Measurements from ENCODE around the gene FAAH. TPM values are rescaled to one million over a fixed set of nuclear protein-coding genes. Genes with fewer than 3 reads are reported as not detected.

The FAAH gene
- total RNA-seq, 1 experiment from 2014 or later, result 25.9 TPM

- POLR2A ChIA-PET, result no interaction called here
- DNase-seq (ENCODE audit: low read depth, low spot score) (no peak), ATAC-seq (no peak)
- Histone ChIP-seq H3K9me3 (ENCODE audit: control insufficient read depth, insufficient read depth, low read depth, low read length) (no peaks in the 10 kb centered on the region), H3K36me3 (ENCODE audit: control insufficient read depth, insufficient read depth, low read length) (no peaks in the 10 kb centered on the region), H3K4me3 (ENCODE audit: low read depth in 2 of 2, low read length in 2 of 2) (no peak overlapping the region), H3K27me3 (ENCODE audit: control insufficient read depth, insufficient read depth, low read length) (no peaks in the 10 kb centered on the region), H3K4me1 (ENCODE audit: control insufficient read depth, insufficient read depth, low read length) (no peaks in the 10 kb centered on the region), H3K27ac (ENCODE audit: low read length) (no peak overlapping the region)
- in situ Hi-C loops (cut with HindIII; ENCODE audit: low pct_unique_long_range_greater_than_20kb, low sequenced_read_pairs), result no loop called here
- TF ChIP-seq SIN3A (IDR thresholded peaks at IDR 0.05; ENCODE audit: borderline replicate concordance, insufficient read depth, low read depth, low read length), result no peak
- no peak for TF ChIP-seq TCF7L2 (IDR thresholded peaks at IDR 0.05; ENCODE audit: low read depth, low read length)
- TF ChIP-seq REST (IDR thresholded peaks at IDR 0.05; ENCODE audit: insufficient read depth in 1 of 2, low read depth in 2 of 2, low read length in 1 of 2), result no peak
- TF ChIP-seq POLR2AphosphoS5 (IDR thresholded peaks at IDR 0.05; ENCODE audit: low read depth, low read length), result no peak
- TF ChIP-seq CTCF (IDR thresholded peaks at IDR 0.05), result no peak
- intact Hi-C loops (cut with micrococcal nuclease; ENCODE audit: unreplicated experiment), result no loop called here
- CTCF ChIA-PET, result interaction anchor here (0.6 to 0.9 kb wide), 2 partner anchors 11 to 20 kb away, joined by 3 to 5 read pairs; no protein-coding TSS in a partner anchor
- BruUV-seq (replicated peaks), result no TSS peak
Measured at GRCh38 chr1:46422261-46422871, 28.2 kb downstream of the FAAH start.

GRCh38 chr1:46423574-46424240 lies 29.6 kb downstream of the FAAH start:
- Histone ChIP-seq H3K9me3 (ENCODE audit: control insufficient read depth, insufficient read depth, low read depth, low read length) (no peaks in the 10 kb centered on the region), H3K27ac (ENCODE audit: low read length) (no peak overlapping the region), H3K4me1 (ENCODE audit: control insufficient read depth, insufficient read depth, low read length) (no peaks in the 10 kb centered on the region), H3K4me3 (ENCODE audit: low read depth in 2 of 2, low read length in 2 of 2) (no peak overlapping the region), H3K36me3 (ENCODE audit: control insufficient read depth, insufficient read depth, low read length) (no peaks in the 10 kb centered on the region), H3K27me3 (ENCODE audit: control insufficient read depth, insufficient read depth, low read length) (no peaks in the 10 kb centered on the region)
- ATAC-seq, result no peak
- TF ChIP-seq TCF7L2 (IDR thresholded peaks at IDR 0.05; ENCODE audit: low read depth, low read length), result no peak
- TF ChIP-seq SIN3A (IDR thresholded peaks at IDR 0.05; ENCODE audit: borderline replicate concordance, insufficient read depth, low read depth, low read length), result no peak
- no peak for TF ChIP-seq POLR2AphosphoS5 (IDR thresholded peaks at IDR 0.05; ENCODE audit: low read depth, low read length)
- TF ChIP-seq CTCF (IDR thresholded peaks at IDR 0.05), result no peak
- TF ChIP-seq REST (IDR thresholded peaks at IDR 0.05; ENCODE audit: insufficient read depth in 1 of 2, low read depth in 2 of 2, low read length in 1 of 2), result no peak
- ChIA-PET POLR2A (no interaction called here), CTCF (interaction anchor here (0.8 kb wide), 1 partner anchor 10 kb away, joined by 3 read pairs; no protein-coding TSS in a partner anchor)
- in situ Hi-C loops (cut with HindIII; ENCODE audit: low pct_unique_long_range_greater_than_20kb, low sequenced_read_pairs), result no loop called here
- no TSS peak for BruUV-seq (replicated peaks)
- intact Hi-C loops (cut with micrococcal nuclease; ENCODE audit: unreplicated experiment), result no loop called here
- DNase-seq (ENCODE audit: low read depth, low spot score), result no peak

Data from Panc1 (cell line).